ENCODE results near the gene CASKIN2. TPM values are rescaled to one million over a fixed set of nuclear protein-coding genes. Genes with fewer than 3 reads are reported as not detected.

The CASKIN2 gene
- total RNA-seq, 4 donors from 2014 or later = 9.5 to 12.2 (median 10.4) TPM

GRCh38 chr17:75546181-75546580 is 30.8 kb upstream of the CASKIN2 start:
- no peak overlapping the region for H3K27ac ChIP-seq
- H3K36me3 ChIP-seq = peaks cover 0 to 22% (median 0%) of the 10 kb centered on the region in 3 donors
- intact Hi-C loops (cut with DNase I) = loop anchor here (10.0 kb wide), 1 partner anchor 71 kb away; no protein-coding TSS in a partner anchor
- no peaks in the 10 kb centered on the region for H3K9me3 ChIP-seq
- WGBS, 2 donors = 88 to 94% methylated on average over 7 to 13 of the region's 13 CpGs
- no peak for DNase-seq
- no peaks in the 10 kb centered on the region for H3K27me3 ChIP-seq
- peaks cover 8 to 52% (median 13%) of the 10 kb centered on the region in 3 donors for H3K4me1 ChIP-seq
- no peak overlapping the region for H3K4me3 ChIP-seq
- no peak for TF ChIP-seq CTCF (IDR thresholded peaks at IDR 0.05)
- no peak for TF ChIP-seq POLR2A (IDR thresholded peaks at IDR 0.05)

GRCh38 chr17:75544250-75544649 is 28.9 kb upstream of the CASKIN2 start:
- intact Hi-C loops (cut with DNase I) = loop anchor here (10.0 kb wide), 1 partner anchor 69 kb away; no protein-coding TSS in a partner anchor

GRCh38 chr17:75542728-75543336 is 27.5 kb upstream of the CASKIN2 start:
- H3K27ac ChIP-seq = no peak overlapping the region
- H3K9me3 ChIP-seq = no peaks in the 10 kb centered on the region
- intact Hi-C loops (cut with DNase I) = loop anchor here (10.0 kb wide), 1 partner anchor 68 kb away; no protein-coding TSS in a partner anchor
- TF ChIP-seq POLR2A (IDR thresholded peaks at IDR 0.05) = no peak
- no peak for TF ChIP-seq CTCF (IDR thresholded peaks at IDR 0.05)
- no peak for DNase-seq
- H3K4me3 ChIP-seq = no peak overlapping the region
- no peaks in the 10 kb centered on the region for H3K27me3 ChIP-seq
- peaks cover 0 to 30% (median 0%) of the 10 kb centered on the region in 3 donors for H3K36me3 ChIP-seq
- H3K4me1 ChIP-seq = peaks cover 0 to 32% (median 7%) of the 10 kb centered on the region in 3 donors
- 87 to 97% methylated on average over 5 to 7 of the region's 15 CpGs for WGBS, 2 donors

More at GRCh38 chr17:75544250-75544649, 28.9 kb upstream of the CASKIN2 start:
- Histone ChIP-seq H3K4me3 (no peak overlapping the region), H3K36me3 (peaks cover 0 to 22% (median 0%) of the 10 kb centered on the region in 3 donors), H3K27ac (no peak overlapping the region), H3K4me1 (peaks cover 3 to 46% (median 16%) of the 10 kb centered on the region in 3 donors), H3K27me3 (no peaks in the 10 kb centered on the region), H3K9me3 (no peaks in the 10 kb centered on the region)
- WGBS, 2 donors = 77 to 89% methylated on average over 4 to 8 of the region's 8 CpGs
- DNase-seq = no peak
- no peak for TF ChIP-seq CTCF (IDR thresholded peaks at IDR 0.05)
- TF ChIP-seq POLR2A (IDR thresholded peaks at IDR 0.05) = no peak

- WGBS, 2 donors = 83 to 94% methylated on average over 1 to 6 of the region's 8 CpGs
- no peaks in the 10 kb centered on the region for H3K9me3 ChIP-seq
- peaks cover 0 to 30% (median 0%) of the 10 kb centered on the region in 3 donors for H3K36me3 ChIP-seq
- no peak overlapping the region for H3K27ac ChIP-seq
- H3K4me3 ChIP-seq = no peak overlapping the region
- TF ChIP-seq POLR2A (IDR thresholded peaks at IDR 0.05) = no peak
- no peak for TF ChIP-seq CTCF (IDR thresholded peaks at IDR 0.05)
- peaks cover 0 to 26% (median 7%) of the 10 kb centered on the region in 3 donors for H3K4me1 ChIP-seq
- H3K27me3 ChIP-seq = no peaks in the 10 kb centered on the region
- intact Hi-C loops (cut with DNase I) = loop anchor here (10.0 kb wide), 1 partner anchor 67 kb away; no protein-coding TSS in a partner anchor
- DNase-seq = no peak
These were observed 26.9 kb upstream of the CASKIN2 start for GRCh38 chr17:75542229-75542628.

GRCh38 chr17:75540923-75541503 is 25.7 kb upstream of the CASKIN2 start:
- intact Hi-C loops (cut with DNase I) = loop anchor here (10.0 kb wide), 1 partner anchor 66 kb away; no protein-coding TSS in a partner anchor
- 58 to 80% methylated on average over 2 to 4 of the region's 4 CpGs for WGBS, 2 donors
- no peaks in the 10 kb centered on the region for H3K9me3 ChIP-seq
- H3K27ac ChIP-seq = no peak overlapping the region
- no peak for TF ChIP-seq CTCF (IDR thresholded peaks at IDR 0.05)
- no peak for TF ChIP-seq POLR2A (IDR thresholded peaks at IDR 0.05)
- H3K27me3 ChIP-seq = no peaks in the 10 kb centered on the region
- peaks cover 0 to 14% (median 7%) of the 10 kb centered on the region in 3 donors for H3K4me1 ChIP-seq
- H3K36me3 ChIP-seq = peaks cover 0 to 30% (median 0%) of the 10 kb centered on the region in 3 donors
- no peak overlapping the region for H3K4me3 ChIP-seq
- DNase-seq = no peak

Data from esophagus squamous epithelium (tissue), 5 donors.